Measurements from ENCODE around the gene CREBL2. TPM values are rescaled to one million over a fixed set of nuclear protein-coding genes. Genes with fewer than 3 reads are reported as not detected.
A peak's percentile ranks its signal among the peaks of the same experiment; 100 is the strongest.
"Not testable (repeated sequence)": the region's sequence is repeated elsewhere in the genome, so short reads cannot be mapped to it uniquely, and the experiment has no call there.

Gene CREBL2
- total RNA-seq, 2 donors from 2014 or later, result 20.4 to 21.0 TPM

GRCh38 chr12:12590961-12591360, 20.7 kb upstream of the CREBL2 start:
- intact Hi-C loops (cut with DNase I), result no loop called here
- ATAC-seq, result no peak
- no peak for DNase-seq

DNA sequence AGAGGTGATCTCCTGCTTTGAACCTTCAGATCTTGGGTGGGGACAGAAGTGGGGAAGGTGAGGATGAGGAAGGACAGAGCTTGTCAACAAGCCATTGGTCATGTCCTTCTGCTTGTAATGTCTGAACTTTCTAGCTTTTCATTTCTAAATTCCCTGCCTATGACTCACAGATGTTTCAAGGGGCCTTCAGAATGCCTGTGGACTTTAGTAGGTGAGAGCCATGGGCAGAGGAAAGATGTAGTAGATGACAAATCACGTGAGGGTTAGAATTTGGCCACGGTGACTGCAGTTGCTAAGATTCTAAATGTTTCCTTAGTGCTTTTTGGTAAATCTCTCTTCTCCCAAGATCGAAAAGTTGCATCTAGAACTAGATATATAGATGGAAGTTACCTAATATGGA, 18.7 kb upstream of the CREBL2 start:
- no peak for DNase-seq
- no peak for ATAC-seq
- intact Hi-C loops (cut with DNase I), result no loop called here

- DNase-seq; ATAC-seq; intact Hi-C loops (cut with DNase I): not testable (repeated sequence)
These were observed 15.7 kb upstream of the CREBL2 start for GRCh38 chr12:12595929-12596328.

DNA sequence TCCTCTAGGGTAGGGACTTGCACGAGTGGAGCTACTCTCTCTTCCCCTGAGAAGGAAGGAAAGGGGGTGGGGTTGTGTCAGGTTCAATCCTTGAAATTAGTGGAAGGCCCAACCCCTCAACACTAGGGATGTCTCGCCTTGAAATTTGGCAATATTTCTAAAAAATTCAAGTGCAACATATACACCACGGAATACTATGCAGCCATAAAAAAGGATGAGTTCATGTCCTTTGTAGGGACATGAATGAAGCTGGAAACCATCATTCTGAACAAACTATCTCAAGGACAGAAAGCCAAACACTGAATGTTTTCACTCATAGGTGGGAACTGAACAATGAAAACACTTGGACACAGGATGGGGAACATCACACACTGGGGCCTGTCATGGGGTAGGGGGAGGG, 15.1 kb upstream of the CREBL2 start:
- DNase-seq; ATAC-seq; intact Hi-C loops (cut with DNase I): not testable (repeated sequence)

DNA sequence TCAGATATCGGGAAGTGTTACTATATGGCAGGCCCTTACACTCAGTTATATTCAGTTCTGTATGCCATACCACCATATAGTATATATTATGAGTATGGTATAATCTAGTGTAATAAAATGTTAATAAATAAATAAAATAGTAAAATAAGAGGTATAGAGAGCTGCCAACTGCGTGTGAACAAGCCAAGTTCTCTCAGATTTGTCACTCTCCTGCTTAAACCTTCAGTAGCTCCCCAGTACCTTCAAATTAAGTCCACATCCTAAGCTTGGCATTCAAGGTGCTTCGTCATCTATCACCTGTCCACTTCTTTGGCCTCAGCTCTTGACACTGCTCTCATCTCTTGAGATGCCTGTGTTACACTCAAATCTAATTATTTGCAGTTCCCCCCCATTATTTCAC, 12.8 kb upstream of the CREBL2 start:
- intact Hi-C loops (cut with DNase I), result no loop called here
- ATAC-seq, result no peak

GRCh38 chr12:12599750-12600643, 11.7 kb upstream of the CREBL2 start:
- ATAC-seq (no peak), DNase-seq (no peak)
- intact Hi-C loops (cut with DNase I), result no loop called here

More for the DNA sequence above, 12.8 kb upstream of the CREBL2 start:
- no peak for DNase-seq

GRCh38 chr12:12600659-12601058, 11.0 kb upstream of the CREBL2 start:
- ATAC-seq (peak; percentile 44 to 60), DNase-seq (peak; percentile 37)
- intact Hi-C loops (cut with DNase I), result no loop called here

DNA sequence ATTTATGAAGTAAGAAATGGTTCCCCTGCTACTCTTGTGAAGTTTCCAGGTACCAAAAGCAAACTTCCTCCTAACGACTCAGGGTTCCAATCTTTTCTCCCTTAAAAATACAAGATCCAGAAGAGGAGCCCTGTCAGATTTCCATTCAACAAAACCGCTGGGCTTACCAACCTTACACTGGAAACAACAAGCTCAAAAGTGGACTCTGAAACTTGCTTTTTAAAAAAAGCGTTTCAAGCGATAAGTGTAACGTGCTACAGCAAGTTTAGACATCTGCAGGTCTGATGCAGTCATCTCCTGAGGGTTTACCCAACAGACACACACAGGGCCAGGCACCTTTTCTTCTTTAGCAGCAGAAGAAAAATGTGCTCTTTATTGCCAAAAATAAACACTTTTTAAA, 6.9 kb upstream of the CREBL2 start:
- intact Hi-C loops (cut with DNase I), result no loop called here
- DNase-seq (no peak), ATAC-seq (no peak)

- no peak for DNase-seq
- no peak for ATAC-seq
- intact Hi-C loops (cut with DNase I), result no loop called here
These were observed 4.7 kb upstream of the CREBL2 start for GRCh38 chr12:12606781-12607589.

GRCh38 chr12:12608557-12608957, 3.1 kb upstream of the CREBL2 start:
- intact Hi-C loops (cut with DNase I), result no loop called here
- no peak for ATAC-seq

GRCh38 chr12:12609692-12610091, 2.0 kb upstream of the CREBL2 start:
- intact Hi-C loops (cut with DNase I), result loop anchor here in 1 of 2 donors (2.0 kb wide), 1 partner anchor 47 kb away; the partner anchor contains the start of gene DUSP16
- DNase-seq (no peak), ATAC-seq (no peak)

More at GRCh38 chr12:12608557-12608957, 3.1 kb upstream of the CREBL2 start:
- DNase-seq, result no peak

GRCh38 chr12:12610711-12611110, 965 bp upstream of the CREBL2 start:
- intact Hi-C loops (cut with DNase I), result loop anchor here in 1 of 2 donors (2.0 kb wide), 1 partner anchor 48 kb away; the partner anchor contains the start of gene DUSP16
- ATAC-seq, result no peak
- DNase-seq, result no peak

DNA sequence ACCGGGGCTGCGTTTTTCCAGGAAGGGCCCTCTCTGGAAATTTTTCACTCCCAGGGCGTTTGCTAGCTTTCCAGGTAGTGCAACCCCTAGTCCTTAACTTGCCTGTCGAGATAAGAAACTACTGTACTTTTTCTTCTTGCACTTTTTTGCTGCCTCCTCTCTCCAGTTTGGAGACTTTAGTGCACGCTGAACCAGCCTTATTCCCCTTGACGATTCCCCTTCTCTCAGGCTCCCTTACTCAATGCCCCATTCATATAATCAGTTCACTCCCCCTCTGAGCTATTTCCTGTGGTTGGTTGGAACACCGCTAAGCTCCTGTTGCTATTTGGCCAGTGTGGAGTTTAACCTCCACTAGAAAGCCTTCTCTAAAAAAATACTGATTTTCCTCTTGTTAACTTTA, 682 bp downstream of the CREBL2 start:
- ATAC-seq, result peak; percentile 32 to 55
- DNase-seq, result no peak
- intact Hi-C loops (cut with DNase I), result no loop called here

DNA sequence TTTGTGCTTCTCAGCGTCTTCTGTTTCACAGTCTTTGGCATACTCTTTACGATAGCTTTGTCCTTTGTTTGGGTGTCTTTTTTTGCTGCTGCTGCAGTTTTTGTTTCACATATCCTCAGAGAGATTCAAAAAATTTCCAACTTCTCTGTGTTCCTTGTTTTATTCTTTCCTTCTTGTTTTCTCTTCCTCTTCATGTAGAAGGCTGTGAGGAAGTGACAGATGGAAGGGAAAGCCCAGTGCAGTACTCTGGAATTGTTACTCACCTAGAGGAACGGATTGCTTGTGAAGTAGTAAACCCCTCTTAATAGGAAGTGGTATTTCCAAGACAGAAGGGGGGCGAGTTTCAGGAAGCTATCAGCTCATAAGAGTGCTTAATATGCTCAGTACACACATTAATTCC, 1.7 kb downstream of the CREBL2 start:
- ATAC-seq, result no peak
- intact Hi-C loops (cut with DNase I), result no loop called here

GRCh38 chr12:12614342-12614741, 2.7 kb downstream of the CREBL2 start:
- intact Hi-C loops (cut with DNase I), result no loop called here
- ATAC-seq (no peak), DNase-seq (no peak)

More for the DNA sequence above, 1.7 kb downstream of the CREBL2 start:
- no peak for DNase-seq

GRCh38 chr12:12616512-12617310, 5.0 kb downstream of the CREBL2 start:
- intact Hi-C loops (cut with DNase I), result no loop called here
- DNase-seq (no peak), ATAC-seq (no peak)

DNA sequence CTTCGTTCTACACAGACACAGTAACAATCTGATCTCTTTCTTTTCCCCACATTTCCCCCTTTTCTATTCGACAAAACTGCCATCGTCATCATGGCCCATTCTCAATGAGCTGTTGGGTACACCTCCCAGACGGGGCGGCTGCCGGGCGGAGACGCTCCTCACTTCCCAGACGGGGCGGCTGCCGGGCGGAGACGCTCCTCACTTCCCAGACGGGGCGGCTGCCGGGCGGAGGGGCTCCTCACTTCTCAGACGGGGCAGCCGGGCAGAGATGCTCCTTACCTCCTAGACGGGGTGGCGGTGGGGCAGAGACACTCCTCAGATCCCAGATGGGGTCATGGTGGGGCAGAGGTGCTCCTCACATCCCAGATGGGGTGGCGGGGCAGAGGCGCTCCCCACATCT, 6.4 kb downstream of the CREBL2 start:
- intact Hi-C loops (cut with DNase I); DNase-seq: not testable (repeated sequence)

GRCh38 chr12:12620730-12621315, 9.1 kb downstream of the CREBL2 start:
- no peak for ATAC-seq
- DNase-seq, result no peak
- intact Hi-C loops (cut with DNase I), result no loop called here

More for the DNA sequence above, 6.4 kb downstream of the CREBL2 start:
- not testable (repeated sequence) for ATAC-seq

- no peak for DNase-seq
- ATAC-seq, result no peak
- intact Hi-C loops (cut with DNase I), result no loop called here
These were observed 10.7 kb downstream of the CREBL2 start for GRCh38 chr12:12622418-12622817.

All from left cardiac atrium (tissue), 4 donors.